ENCODE measurements around the gene ASB14.

GRCh38 chr3:57261119-57261518, 31.4 kb downstream of the ASB14 start:
- TF ChIP-seq CTCF (conservative IDR thresholded peaks at IDR 0.05 in 1 of 2, IDR thresholded peaks at IDR 0.05 in 1 of 2; ENCODE audit: extremely low read depth in 1 of 2, insufficient read depth in 1 of 2, low read depth in 1 of 2, low read length in 2 of 2): no peak
- TF ChIP-seq EZH2 (IDR thresholded peaks at IDR 0.05; ENCODE audit: borderline replicate concordance, low read length): no peak

Data from mammary epithelial cell (primary cell).